Heart right ventricle (tissue), 16 donors: ENCODE data around the gene BMF. TPM values are rescaled to one million over a fixed set of nuclear protein-coding genes. Genes with fewer than 3 reads are reported as not detected.

Experiments
- ATAC-seq, 8 donors: fragments of 200-7000 bp; cut with Tn5 transposase; one replicate each; pipeline ENCODE4 v1.9.1; 2020; ENCODE audit warnings: mild to moderate bottlenecking in 8 of 8, moderate library complexity in 8 of 8, moderate number of reproducible peaks in 1 of 8
- DNase-seq, 2 donors: peaks; one replicate each; pipeline ENCODE4 v3.0.0-alpha.2; 2020
- H3K27ac ChIP-seq, 10 donors: fragments of 200-600 bp; sonication (generic) in 2 of 10; one replicate each; pipeline versions ENCODE4 v1.5.0 to v1.8.0; 2020 to 2022; ENCODE audit warnings: mild to moderate bottlenecking in 3 of 10
- H3K27me3 ChIP-seq, 7 donors: fragments of 200-600 bp; one replicate each; pipeline ENCODE4 v1.8.0; 2021 to 2022; ENCODE audit warnings: mild to moderate bottlenecking in 2 of 7
- H3K36me3 ChIP-seq, 9 donors: fragments of 200-600 bp; sonication (generic) in 1 of 9; one replicate each; pipeline versions ENCODE4 v1.5.0 to v1.8.0; 2020 to 2022; ENCODE audit warnings: mild to moderate bottlenecking in 2 of 9
- H3K4me1 ChIP-seq, 9 donors: fragments of 200-600 bp; sonication (generic) in 1 of 9; one replicate each; pipeline versions ENCODE4 v1.5.0 to v1.8.0; 2020 to 2022; ENCODE audit warnings: mild to moderate bottlenecking in 4 of 9
- H3K4me3 ChIP-seq, 10 donors: fragments of 200-600 bp; sonication (generic) in 2 of 10; one replicate each; pipeline versions ENCODE4 v1.5.0 to v1.8.0; 2020 to 2022; ENCODE audit warnings: mild to moderate bottlenecking in 7 of 10, moderate library complexity in 2 of 10
- H3K9me3 ChIP-seq, 11 donors: fragments of 200-600 bp in 10 of 11; sonication (generic) in 2 of 11; one replicate each; pipeline versions ENCODE4 v1.5.0 to v1.8.0; 2013 to 2022; ENCODE audit warnings: mild to moderate bottlenecking in 2 of 11, control low read depth in 1 of 11, moderate library complexity in 1 of 11
- WGBS, 2 donors: extraction: QIAGEN DNeasy Blood & Tissue Kit; methylation state at CpG; one replicate each; pipeline ENCODE4 v1.1.7; 2013; ENCODE audit warnings: inconsistent platforms in 1 of 2; 5-methylcytosine and 5-hydroxymethylcytosine counted together
- intact Hi-C, 10 donors: fragments of 100-400 bp; cut with DNase I; formaldehyde crosslinking; loops; one replicate each; pipeline versions ENCODE4 v1.11.1 to v1.14.2; 2022
- polyA plus RNA-seq, 2 donors: library from polyadenylated mRNA; stranded (reverse); fragments of 200-250 nt; gene quantifications; one replicate each; pipeline ENCODE4 v1.2.3, GENCODE V29; 2013
- total RNA-seq, 10 donors: library from RNA; stranded (reverse); fragmentation: NEBNext Ultra II Directional in 3 of 10; extraction: Animal tissue kit (Norgen Biotek cat#: 25700) in 3 of 10; gene quantifications; one replicate each; pipeline versions ENCODE4 v1.2.1 to v1.2.4, GENCODE V29; 2021 to 2023
- TF ChIP-seq, protein P1 (sequence below), 9 donors: fragments of 200-600 bp; sonication (generic) in 2 of 9; IDR thresholded peaks; one replicate each; pipeline versions ENCODE4 v1.5.0 to v1.8.0; 2021 to 2022; ENCODE audit warnings: antibody characterized with exemption in 9 of 9, mild to moderate bottlenecking in 5 of 9, moderate library complexity in 1 of 9
- donor health status: Arrhythmogenic right ventricular cardiomyopathy.
- donor health status: ischemic (EF 13 %, LVEDD 7.1; RV severe dilation, severe dysfunction).
- donor health status: healthy with polysubstance abuse.
- donor health status: DM: no; HTN: yes; CAD: no.
- donor health status: DM: no; HTN: no; CAD: no.
- donor health status: ischemic (EF 25% LVEDD 6.9; RV normal size, moderate dysfunction).
- donor health status: ischemic (EF 25% LVEDD 5.7; RV mildly dilated, moderate dysfunction).
- donor health status: healthy.
- donor health status: DM: yes; HTN: yes; CAD: no.
- donor health status: Ischemic cardiomyopathy.
- donor health status: ischemic (EF 35%, LVEDD 5.7; RV mildly dilated, moderate dysfunction).
- donor health status: nonischemic (EF 11% LVEDD 7.7; RV severe dilation, severe dysfunction).
- donor health status: DM: yes; HTN: yes; CAD: no.
- donor health status: PGD.
- donor health status: ischemic (EF 29% LVEDD 5.4; RV normal size, mild dysfunction).
- donor health status: nonischemic (EF 23%, LVEDD 6.1; RV moderate dilation, normal function).

BMF gene
- total and polyA plus RNA-seq, 12 donors, result 0.92 to 10.2 (median 3.0) TPM

DNA sequence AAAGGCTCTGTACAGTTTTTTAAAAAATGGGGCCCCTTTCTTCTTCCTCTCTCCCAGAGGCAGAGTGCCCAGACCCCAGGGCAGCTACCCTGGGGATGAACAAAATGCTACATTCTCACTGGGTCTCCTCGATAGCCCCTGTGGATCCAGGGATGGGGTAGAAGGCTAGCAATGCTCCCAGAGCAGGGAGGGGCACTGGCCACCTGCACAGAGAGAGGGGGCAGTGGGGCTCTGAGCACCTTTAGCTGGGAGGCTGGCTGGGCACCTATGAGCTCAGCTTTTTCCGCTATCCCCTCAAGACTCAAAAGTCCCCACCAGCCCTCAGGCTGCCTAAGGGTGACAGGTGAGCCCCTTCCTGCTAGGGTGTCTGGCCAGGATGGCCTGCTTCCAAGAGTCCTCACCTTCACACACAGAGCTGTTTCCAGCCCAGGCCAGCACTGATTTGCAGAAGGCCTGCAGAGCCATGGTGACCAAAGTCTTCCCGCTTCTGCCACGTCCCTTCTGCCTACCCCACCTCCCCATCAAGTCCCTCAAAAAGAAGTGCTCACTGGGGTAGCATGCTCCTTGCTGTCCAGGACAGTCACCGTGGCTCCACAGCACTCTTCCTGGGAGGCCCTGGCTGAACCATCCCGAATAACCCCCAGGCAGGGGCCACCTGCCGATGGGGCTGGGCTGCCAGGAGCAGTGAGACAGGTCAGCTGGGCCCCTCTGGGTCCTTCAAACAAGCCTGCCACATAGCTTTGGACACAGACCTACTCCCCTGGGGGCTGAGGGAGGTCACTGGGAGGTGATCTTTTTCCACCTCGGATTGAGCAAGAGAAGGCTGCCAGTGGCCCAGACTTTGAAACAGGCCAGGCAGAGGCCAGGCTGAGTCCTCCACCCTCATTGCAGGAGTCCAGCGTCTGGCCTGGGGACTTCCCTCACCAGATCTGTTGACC, 20.4 kb downstream of the BMF start:
- TF ChIP-seq, protein P1, sequence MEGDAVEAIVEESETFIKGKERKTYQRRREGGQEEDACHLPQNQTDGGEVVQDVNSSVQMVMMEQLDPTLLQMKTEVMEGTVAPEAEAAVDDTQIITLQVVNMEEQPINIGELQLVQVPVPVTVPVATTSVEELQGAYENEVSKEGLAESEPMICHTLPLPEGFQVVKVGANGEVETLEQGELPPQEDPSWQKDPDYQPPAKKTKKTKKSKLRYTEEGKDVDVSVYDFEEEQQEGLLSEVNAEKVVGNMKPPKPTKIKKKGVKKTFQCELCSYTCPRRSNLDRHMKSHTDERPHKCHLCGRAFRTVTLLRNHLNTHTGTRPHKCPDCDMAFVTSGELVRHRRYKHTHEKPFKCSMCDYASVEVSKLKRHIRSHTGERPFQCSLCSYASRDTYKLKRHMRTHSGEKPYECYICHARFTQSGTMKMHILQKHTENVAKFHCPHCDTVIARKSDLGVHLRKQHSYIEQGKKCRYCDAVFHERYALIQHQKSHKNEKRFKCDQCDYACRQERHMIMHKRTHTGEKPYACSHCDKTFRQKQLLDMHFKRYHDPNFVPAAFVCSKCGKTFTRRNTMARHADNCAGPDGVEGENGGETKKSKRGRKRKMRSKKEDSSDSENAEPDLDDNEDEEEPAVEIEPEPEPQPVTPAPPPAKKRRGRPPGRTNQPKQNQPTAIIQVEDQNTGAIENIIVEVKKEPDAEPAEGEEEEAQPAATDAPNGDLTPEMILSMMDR (IDR thresholded peaks at IDR 0.05), result no peak
- peaks cover 19 to 72% (median 44%) of the 10 kb centered on the region in 9 donors for H3K4me1 ChIP-seq
- H3K4me3 ChIP-seq, result no peak overlapping the region
- intact Hi-C loops, result loop anchor here in 1 of 10 donors (5.0 kb wide), 1 partner anchor 36 kb away; no protein-coding TSS in a partner anchor
- ATAC-seq (peak in 4 of 8 donors; percentile 16 to 68 (median 20)), DNase-seq (peak in 1 of 2 donors; percentile 57)
- no peaks in the 10 kb centered on the region for H3K9me3 ChIP-seq
- H3K27ac ChIP-seq, result peak overlapping the region in 3 of 10 donors; percentile 2 to 30 (median 24)
- H3K36me3 ChIP-seq, result peaks cover 0 to 23% (median 0%) of the 10 kb centered on the region in 9 donors
- no peaks in the 10 kb centered on the region for H3K27me3 ChIP-seq
- WGBS, 2 donors, result 61 to 65% methylated on average over 9 of the region's 9 CpGs

DNA sequence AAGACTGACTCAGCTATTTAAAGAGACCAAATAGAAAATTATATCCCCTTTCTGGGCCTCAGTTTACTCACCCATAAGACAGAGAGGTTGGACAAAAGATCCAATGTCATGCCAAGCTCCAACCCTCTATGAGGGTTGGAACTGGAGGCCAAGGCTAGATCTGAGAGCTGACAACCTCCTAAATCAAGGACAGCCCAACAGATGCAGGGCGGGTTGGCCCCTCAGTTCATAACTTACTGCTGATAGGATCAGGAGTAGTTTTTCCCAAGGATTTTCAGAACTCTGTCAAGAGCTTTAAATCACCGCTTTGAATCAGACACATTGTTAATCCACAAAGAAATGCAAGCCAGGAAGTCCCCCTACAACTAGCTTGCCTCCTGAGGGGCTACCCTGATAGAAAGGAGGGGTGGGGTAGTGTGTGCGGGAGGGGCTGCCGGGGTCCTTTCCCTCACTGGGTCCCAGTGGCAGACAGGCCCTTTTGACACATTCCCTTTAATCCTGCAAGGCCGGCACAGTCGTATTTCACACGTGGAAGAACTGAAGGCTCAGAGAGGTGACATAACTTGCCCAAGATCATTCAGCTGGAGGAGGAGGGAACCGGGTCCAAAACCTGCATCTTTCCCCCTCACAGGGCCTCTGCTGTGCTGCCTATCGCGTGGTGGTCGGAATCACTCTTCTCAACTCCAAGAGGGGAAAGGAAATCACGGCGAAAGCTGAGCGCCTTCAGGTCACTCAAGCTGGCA, 21.4 kb downstream of the BMF start:
- Histone ChIP-seq H3K4me3 (no peak overlapping the region), H3K27me3 (no peaks in the 10 kb centered on the region), H3K4me1 (peaks cover 15 to 70% (median 41%) of the 10 kb centered on the region in 9 donors), H3K36me3 (peaks cover 0 to 23% (median 0%) of the 10 kb centered on the region in 9 donors), H3K9me3 (no peaks in the 10 kb centered on the region), H3K27ac (no peak overlapping the region)
- DNase-seq (no peak), ATAC-seq (no peak)
- TF ChIP-seq, protein P1 (IDR thresholded peaks at IDR 0.05), result no peak
- WGBS, 2 donors, result 60 to 68% methylated on average over 14 of the region's 14 CpGs
- intact Hi-C loops, result loop anchor here in 1 of 10 donors (5.0 kb wide), 1 partner anchor 35 kb away; no protein-coding TSS in a partner anchor

DNA sequence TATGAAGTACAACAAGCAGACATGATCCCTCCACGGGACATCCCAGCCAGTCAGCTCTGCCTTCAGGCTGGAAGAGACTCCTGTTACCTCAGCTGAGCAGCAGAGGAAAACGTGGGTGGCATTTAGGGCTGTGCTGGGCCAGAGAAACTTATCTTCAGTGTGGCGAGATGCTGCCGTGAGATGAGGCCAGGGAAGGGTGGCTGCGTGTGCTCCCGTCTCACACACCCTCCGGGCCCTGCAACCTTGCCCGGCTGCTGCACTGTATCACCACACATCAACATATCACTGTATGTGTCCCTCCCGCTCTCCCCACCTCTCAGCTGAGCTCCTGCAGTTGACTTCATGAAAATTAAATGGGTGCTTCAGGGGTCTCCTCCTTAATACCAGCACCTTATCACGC, 23.4 kb downstream of the BMF start:
- peaks cover 14 to 72% (median 45%) of the 10 kb centered on the region in 9 donors for H3K4me1 ChIP-seq
- peaks cover 0 to 7% (median 0%) of the 10 kb centered on the region in 9 donors for H3K36me3 ChIP-seq
- WGBS, 2 donors, result 47 to 54% methylated on average over 10 of the region's 10 CpGs
- DNase-seq, result no peak
- H3K27ac ChIP-seq, result no peak overlapping the region
- H3K27me3 ChIP-seq, result no peaks in the 10 kb centered on the region
- no peak for ATAC-seq
- no peak overlapping the region for H3K4me3 ChIP-seq
- intact Hi-C loops, result loop anchor here in 1 of 10 donors (5.0 kb wide), 1 partner anchor 33 kb away; no protein-coding TSS in a partner anchor
- TF ChIP-seq, protein P1 (IDR thresholded peaks at IDR 0.05), result no peak
- H3K9me3 ChIP-seq, result no peaks in the 10 kb centered on the region

DNA sequence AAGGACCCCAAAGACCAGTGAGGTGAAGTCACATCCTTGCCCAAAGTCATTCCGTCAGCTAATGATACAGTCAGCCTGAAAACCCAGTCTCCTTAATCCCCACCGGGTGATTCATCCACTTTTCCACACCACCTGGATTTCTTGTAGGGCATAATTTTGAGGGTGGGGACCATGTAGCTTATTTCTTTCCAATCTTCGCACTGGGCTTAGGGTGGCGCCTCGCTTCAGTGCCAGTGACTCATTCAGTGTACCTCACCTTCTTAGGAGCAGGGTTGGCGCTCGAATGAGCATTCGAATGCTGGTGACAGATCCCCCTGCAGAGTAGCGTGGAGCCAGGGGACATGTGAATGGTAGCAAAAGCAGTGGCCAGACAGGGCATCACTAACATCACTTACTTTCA, 24.0 kb downstream of the BMF start:
- H3K27me3 ChIP-seq, result no peaks in the 10 kb centered on the region

More for the DNA sequence above, 24.0 kb downstream of the BMF start:
- WGBS, 2 donors, result 94 to 95% methylated on average over 9 of the region's 9 CpGs
- intact Hi-C loops, result loop anchor here in 2 of 10 donors (5.0 kb wide), 2 partner anchors 32 to 37 kb away; no protein-coding TSS in a partner anchor
- H3K27ac ChIP-seq, result no peak overlapping the region
- TF ChIP-seq, protein P1 (IDR thresholded peaks at IDR 0.05), result no peak
- H3K4me3 ChIP-seq, result no peak overlapping the region
- peaks cover 0 to under 1% (median 0%) of the 10 kb centered on the region in 9 donors for H3K36me3 ChIP-seq
- H3K4me1 ChIP-seq, result peaks cover 14 to 69% (median 44%) of the 10 kb centered on the region in 9 donors
- no peak for DNase-seq
- no peaks in the 10 kb centered on the region for H3K9me3 ChIP-seq
- ATAC-seq, result no peak
